NCI-H2227 treated with DMSO at 0.1 percent for 48 hours (cell line): ENCODE measurements around the gene HMSD.
"Not testable (repeated sequence)": the region's sequence is repeated elsewhere in the genome, so short reads cannot be mapped to it uniquely, and the experiment has no call there.

Experiments used
- DNase-seq: peaks from one replicate; lab custom pipeline; 2025; lab: John Stamatoyannopoulos, UW

Gene HMSD, protein sequence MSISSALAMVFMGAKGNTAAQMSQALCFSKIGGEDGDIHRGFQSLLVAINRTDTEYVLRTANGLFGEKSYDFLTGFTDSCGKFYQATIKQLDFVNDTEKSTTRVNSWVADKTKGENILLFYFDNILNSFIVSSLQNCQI

DNA sequence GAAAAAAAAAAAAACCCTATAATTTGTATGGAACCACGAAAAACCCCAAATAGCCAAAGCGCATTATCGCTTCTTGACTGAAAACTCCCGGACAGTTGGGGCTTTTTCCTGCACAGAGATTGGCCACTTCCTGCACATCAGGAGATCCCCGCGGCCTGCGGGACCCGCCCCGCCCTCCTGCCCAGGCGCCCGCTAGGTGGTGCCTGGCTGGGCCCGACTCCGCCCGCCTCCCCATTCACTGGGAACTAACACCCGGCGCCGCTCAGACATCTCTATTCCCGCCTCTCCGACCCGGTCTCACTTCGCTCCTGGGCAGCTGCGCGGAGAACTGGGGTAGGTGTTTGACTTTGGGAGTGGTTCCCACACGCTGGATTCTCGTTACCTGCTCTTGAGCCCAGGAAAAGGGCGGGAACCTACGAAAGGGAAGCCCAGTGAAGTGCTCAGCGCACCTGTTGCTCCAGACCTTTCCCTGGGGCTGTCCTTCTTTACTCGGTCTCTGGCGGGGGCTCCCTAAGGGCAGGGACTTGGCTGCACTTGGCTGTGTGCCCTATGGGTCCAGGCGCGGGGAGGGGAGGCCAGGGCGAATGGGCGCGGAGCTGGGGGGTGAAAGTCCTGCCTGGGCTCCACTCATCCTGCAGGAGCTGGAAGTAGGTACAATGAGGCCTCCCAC, at the start of gene HMSD:
HMSD (plus strand) TSS at position 234 of the 670 bp plus-strand sequence. CDS start 4,155 bp downstream, outside the sequence.
- DNase-seq, result peak; percentile 48

DNA sequence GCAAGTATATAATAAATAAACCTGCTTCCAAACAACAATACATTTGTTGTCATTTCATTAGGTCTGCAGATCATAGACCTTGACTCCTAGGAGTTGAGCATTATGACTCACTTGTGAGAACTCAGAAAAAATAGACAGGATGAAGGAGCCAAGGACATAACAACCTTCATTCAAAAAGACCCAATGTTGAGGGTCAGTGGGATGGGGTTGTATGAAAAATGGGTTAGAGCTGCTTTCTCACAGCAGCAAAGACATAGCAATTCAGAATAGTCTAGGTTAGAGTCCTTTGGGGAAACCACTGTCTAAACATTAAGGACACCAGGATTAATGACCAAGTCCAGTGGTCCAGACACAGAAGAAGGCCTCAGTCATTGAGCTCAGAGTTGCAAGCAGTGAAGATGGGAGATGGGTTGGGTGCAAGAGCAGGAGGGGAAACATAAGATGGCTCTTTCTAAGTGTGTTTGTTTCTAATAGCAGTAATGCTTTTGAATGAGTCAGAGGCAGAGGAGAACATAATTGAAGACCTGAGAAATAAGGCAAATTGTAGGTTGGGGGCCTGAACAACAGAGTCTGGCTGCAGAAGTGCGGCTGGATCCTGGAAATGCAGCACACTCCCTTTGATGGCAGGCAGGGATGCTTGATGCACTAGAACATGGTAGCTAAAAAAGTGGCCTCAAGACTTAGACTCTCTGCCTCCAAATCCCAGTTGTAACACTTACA, 45.1 kb upstream of the HMSD start:
- DNase-seq, result peak; percentile 68

DNA sequence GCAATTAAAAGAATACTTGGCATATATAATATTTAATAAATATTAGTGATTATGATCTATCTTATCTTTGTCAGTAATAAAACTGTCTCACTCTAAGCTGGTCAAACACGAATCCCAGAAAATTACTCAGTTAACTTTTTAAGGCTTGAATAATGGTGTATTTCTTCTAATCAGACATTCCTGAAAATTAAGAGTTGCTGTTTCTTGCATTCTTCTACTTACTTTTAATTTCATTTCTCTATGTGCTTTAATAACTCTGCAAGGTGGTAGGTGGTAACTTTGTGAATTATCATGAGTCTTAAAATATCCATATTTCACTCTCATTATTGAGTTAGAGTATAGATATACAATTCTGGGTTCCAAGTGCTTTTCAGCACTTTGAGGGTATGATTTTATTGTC, 44.4 kb upstream of the HMSD start:
- no peak for DNase-seq

DNA sequence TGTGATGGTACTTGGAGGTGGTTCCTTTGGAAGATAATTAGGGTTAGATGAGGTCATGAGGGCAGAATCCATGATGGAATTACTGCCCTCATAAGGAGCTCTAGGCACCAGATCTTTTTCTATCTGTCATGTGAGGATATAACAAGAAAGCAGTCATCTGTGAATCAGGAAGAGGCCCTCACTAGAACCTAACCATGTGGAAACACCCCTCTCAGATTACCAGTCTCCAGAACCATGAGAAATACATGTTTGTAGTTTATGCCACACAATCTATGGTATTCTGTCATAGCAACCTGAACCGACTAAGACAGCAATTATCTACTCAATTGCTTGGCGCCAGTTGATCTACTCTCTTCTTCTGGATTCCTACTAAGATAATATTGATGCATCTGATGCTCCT, 43.7 kb upstream of the HMSD start:
- DNase-seq, result no peak

DNA sequence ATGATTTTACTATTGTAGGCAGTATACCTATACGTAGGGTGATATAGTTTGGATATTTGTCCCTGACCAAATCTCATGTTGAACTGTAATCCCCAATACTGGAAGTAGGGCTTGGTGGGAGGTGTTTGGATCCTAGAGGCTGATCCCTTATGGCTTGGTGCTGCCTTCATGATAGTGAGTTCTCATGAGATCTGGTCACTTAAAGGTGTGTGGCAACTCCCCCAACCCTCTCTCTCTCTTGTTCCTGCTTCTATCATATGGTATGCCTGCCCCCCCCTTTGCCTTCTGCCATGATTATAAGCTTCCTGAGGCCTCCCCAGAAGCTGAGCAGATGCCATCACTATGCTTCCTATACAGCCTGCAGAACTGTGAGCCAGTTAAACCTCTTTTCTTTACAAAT, 43.0 kb upstream of the HMSD start:
- DNase-seq, result no peak

DNA sequence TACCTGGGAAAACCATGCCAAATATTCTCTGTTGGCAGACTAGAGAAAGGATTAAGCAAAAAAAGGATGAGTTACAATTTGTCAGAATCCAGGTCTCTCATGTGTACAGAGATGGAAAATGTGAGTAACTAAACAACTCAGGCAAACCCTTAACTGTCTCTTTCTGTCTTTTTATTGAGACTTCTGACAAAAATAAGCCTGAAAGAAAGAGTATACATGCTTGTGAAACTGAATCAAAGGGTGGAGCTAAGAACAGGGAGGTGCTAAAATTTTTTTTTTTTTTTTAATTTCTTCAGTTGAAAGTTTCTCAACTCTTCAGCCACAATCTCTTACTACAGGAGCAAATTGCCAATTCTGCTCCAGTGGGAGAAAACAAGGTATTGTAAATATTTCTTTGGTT, 41.4 kb upstream of the HMSD start, which contains the start of gene SERPINB10:
SERPINB10 (plus strand) TSS at position 295 of the 400 bp plus-strand sequence. CDS start 7,553 bp downstream, outside the sequence.
- no peak for DNase-seq

DNA sequence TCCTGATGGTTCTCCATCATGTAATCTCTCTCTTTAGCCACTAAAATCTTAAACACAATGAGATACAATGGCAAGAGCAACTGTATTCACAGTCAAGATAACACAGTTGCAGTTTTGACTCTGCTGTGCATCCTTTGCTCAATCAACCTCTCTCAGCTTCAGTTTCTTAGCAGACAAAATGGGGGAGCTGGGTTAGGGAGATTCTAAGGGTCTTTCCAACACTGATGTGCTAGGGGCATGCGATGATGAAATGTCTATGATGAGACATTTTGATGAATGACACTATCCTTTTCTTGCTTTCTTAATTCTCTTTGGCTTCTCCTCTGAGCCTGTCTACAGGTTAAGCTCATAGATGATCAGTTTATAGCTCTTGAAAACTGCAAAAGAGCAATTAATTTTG, 40.2 kb upstream of the HMSD start:
- DNase-seq, result no peak

DNA sequence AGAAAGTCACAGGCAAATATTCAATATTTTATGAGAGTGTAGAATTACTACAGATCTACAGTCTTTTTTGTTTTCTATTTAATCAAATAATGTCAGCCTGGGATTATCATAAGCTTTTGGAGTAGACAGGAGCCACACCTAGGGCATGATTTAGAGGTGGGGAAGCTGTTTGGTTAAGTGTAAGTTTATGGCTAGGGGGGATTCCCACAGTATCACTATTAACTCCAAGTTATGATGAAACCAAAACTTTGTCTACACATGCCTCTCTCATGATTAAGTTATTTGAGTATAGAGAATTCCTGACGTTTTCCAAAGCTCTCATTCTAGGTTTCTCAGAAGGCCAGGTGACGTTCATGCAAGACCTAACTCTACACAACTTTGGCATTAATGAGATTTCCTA, 39.2 kb upstream of the HMSD start:
- no peak for DNase-seq

DNA sequence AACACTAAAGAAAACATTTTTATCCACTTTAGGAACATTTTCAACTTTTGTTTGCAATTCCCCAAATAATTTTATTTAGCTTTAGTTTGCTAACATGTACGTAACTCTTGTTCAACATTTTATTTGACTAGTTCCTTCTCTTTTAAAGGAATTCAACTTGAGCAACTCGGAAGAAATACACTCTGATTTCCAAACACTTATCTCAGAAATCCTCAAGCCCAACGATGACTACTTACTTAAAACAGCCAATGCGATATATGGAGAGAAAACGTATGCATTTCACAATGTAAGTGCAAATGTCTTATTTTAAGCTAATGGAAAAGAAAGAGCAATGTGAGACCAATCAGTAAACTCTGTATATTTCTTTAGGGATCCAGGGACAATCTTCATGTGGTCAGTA, 31.3 kb upstream of the HMSD start:
- DNase-seq, result no peak

DNA sequence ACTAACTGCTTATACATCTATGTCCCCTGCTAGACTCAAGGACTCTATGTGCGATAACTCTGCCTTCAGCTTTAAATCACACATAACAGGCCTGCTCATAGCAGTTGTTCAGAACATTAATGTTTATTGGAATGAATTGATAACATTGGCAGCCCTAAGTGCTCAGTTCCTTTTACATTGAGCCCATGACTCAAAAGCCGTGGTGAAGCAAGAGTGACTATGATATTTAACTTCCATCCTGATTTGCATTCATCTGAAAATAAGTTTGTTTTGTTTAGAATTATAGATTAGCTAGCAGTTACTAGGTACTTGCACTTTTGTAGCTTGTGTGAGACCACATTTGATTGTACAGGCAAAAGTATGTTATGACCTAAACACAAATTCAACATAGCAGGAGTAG, 27.1 kb upstream of the HMSD start:
- no peak for DNase-seq

DNA sequence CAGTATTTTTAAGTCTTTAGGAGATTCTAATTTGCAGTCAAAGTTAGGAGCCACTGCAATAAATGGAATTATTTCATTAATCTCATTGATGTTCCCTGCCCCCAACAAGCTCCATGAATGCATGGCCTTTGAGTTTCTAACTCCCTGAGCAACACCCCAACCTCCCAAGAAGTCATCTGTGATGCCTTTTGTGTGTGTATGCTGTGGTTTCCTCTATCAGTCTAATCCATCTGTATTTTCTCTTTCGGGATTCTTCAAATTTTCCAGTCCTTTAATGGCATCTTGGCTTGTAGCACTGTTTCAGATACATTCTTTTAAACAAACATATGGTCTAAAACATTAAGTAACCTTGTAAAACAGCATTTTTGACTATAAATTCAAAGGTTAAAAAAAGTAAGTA, 24.6 kb upstream of the HMSD start:
- DNase-seq, result no peak

DNA sequence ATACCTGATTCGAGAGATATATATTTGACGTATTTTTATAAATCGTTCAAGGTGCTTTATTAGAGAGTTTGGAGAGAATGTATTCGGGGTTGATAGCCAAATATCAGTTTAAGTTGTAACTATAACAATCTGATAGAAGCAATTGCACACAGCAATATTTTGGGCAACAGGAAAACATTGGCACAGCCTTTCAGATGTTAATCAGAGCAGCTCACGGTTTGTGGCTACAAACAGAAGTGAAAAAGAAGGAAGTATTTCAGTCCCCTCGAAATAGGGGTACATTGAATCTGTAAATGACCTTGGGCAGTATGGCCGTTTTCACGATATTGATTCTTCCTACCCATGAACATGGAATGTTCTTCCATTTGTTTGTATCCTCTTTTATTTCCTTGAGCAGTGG, 20.8 kb upstream of the HMSD start:
- DNase-seq, result no peak

DNA sequence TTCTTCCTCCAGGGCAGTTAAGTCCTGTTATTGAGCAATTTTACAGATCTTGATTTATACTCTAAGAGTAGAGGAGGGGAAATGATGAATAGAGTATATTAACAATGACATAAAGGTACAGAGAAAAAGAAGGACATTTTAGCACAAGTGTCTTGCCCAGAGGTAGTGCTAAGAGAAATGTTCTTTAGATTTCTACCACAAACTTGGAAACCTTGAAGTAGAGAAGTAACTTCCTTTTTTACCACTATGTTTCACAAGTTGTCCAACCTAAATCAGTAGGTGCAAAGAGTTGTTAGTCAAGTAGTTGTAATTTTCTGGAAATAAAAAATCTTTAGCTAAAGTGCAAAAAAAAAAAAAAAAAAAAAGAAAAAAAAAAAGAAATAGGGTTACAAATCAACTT, 19.7 kb upstream of the HMSD start:
- DNase-seq, result not testable (repeated sequence)

DNA sequence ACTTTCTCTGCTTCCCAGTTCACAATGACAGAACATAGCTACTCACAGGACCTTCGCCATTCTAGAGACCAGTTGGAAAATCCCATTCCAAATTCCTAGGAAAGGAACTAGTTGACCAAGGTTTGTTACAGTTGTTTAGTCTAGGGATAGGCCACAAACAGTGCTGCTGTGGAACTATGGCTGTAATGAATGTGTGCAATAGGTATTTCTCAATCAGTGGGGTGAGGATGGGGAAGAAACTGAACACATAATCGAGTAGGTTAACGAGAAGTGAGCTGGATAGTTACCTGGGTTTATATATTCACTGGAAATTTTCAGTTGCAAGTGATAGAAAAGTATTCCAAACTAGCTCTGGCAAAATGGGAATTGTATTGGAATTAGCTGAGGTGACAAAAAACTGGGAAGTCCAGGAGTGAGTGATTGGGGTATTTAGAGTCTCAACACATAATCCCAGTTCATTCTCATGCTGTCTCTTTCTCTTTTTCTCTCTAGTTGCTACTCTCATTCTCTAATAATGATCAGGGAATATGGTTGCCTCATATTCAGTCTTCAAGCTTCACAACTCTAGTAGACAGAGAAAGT, 18.2 kb upstream of the HMSD start:
- no peak for DNase-seq

DNA sequence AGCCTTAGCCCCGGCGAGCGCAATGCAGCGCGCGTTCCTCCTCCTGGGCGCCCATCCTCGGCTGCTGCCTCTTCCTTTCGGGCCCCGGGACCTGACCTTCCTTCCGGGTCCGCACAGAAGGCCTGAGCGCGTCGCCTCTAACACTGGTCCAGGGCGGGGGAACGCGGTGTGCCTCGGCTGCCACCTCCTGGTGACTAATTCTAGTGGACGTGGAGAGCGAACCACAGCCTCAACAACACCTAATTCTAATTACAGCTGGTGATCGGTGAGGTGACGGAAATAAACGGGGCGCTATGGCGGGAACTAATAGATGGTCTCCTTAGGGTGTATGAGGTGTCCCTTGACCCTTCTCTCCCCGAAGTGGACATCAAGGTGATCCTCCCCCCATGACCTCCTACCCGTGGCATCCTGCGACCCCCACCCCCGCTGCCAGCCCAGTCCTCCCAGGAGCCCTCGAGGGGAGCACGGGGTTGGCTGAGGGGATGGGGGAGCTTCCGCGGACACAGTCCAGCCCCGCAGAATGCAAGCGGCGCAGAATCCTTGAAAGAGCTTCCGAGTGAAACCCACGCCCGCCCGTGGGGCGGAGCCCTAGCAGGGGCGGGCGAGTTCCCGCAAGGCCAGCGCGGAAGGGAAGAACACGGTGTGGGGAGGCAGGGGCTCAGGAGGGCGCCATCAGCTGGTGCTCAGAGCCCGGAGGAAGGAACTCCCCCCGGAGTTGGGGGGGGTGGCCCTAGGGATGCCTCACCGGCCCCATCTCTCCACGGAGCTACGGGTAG, 12.8 kb upstream of the HMSD start:
- DNase-seq, result peak; percentile 77

DNA sequence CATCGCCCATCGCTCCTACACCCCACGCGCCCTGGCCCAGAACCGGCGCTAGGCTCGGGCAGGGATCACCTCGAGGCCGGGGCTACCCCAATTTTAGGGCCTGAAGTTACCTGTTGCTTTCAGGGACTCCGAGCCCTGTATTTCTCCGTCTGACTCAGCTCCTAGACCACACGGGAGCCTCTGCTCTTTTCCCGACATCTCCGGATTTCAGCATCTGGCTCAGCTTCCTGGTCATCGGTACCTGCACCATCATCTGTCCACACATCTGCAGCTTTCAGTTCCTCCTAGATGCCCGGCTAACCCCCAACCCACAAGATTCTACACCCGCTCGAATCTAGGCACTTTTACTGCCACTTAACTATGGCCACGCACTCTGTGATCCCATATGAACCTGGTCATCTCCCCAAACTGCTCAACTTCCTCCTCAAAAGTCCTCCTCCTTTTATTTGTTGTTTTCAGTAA, 12.1 kb upstream of the HMSD start:
- DNase-seq, result no peak

DNA sequence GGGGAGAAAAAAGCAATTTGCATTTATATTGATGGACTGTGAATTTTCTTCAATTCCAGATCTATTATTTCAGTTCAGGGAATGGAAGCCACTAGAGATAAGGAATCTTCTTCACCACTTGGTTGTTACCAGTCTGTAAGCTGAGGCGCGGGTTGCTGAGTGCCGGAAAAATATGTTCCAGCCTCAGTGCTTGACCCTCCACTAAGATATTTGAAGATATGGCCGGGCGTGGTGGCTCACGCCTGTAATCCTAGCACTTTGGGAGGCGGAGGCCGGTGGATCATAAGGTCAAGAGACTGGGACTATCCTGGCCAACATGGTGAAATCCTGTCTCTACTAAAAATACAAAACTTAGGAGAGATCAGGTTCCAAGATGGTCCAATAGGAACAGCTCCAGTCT, 9.1 kb upstream of the HMSD start:
- DNase-seq, result no peak

DNA sequence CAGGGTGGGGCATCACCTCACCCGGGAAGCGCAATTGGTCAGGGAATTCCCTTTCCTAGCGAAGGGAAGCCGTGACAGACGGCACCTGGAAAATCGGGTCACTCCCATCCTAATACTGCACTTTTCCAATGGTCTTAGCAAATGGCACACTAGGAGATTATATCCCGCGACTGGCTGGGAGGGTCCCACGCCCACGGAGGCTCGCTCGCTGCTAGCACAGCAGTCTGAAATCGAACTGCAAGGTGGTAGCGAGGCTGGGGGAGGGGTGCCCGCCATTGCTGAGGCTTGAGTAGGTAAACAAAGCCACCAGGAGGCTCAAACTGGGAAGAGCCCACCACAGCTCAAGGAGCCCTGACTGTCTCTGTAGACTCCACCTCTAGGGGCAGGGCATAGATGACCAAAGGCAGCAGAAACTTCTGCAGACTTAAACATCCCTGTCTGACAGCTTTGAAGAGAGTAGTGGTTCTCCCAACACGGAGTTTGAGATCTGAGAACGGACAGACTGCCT, 8.5 kb upstream of the HMSD start:
- not testable (repeated sequence) for DNase-seq

DNA sequence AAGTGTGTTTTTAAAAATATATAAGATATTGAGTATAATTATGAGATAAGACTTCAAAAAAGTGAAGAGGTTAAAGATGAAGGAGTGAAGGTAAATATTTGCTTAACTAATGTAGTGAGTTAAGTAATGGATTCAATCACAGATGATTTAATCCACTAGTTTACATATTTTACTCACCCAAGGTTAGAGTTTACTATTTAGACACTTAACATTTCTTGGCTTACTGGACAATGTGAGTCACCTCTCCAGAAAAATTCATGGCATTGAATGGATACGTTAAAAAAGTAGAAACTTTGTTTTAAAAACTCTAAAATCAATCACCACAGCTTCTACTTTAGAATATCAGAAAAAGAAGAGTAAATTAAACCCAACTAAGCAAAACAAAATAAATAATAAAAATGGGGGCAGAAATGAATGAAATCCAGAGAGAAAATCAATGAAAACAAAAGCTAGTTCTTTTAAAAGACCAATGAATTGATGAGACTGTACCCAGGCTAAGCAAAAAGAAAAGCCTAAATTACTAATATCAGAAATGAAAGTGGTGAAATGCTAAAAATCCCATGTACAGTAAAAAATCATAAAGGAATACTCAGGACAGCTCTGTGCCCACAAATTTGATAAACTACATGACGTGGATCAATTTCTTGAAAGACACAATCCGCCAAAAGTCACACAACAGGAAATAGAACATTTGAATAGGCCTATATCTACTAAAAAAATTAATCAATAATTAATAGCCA, 1.9 kb upstream of the HMSD start:
- no peak for DNase-seq

DNA sequence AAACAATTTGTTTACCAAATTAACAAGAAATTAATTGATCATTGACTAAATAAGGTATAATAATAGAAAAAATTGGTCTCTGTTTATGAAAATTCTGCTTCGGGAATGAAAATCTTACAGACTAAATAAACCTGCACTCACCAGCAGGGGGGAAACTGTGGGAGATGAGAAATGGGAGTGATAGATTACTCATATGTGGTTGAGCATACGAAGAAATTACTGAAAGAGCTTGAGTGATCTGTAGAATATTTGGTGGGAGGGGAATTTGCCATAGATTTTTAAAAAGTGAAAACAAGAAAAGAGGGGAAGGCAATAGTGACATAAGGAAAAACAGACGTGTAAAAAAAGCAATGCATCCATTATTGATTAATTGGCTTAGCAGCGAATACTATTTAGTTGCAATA, 2.2 kb downstream of the HMSD start:
- no peak for DNase-seq

DNA sequence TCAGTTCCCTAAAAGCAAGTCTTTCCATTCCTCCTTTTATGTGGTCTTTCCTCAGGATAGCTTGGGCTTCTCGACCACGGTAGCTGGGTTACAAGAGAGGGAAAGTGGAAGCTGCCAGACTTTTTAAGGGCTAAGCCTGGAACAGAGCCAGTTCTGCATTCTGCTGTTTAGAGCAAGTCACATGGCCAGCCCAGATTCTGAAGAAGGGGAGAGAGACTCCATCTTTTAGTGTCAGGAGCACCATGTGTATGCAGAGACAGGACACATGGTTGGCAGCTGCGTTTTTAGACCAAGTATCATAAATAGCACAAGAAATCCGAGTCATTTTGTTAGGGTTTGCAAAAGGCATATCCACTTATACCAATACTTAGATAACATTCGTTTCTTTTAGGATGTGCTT, 4.7 kb downstream of the HMSD start:
- no peak for DNase-seq
